ENCODE data around the gene KCNC1.

Gene KCNC1

GRCh38 chr11:17734418-17734911 lies at the start of gene KCNC1:
TSS of gene KCNC1 (plus strand) at chr11:17734781. CDS start at chr11:17736003, 1,222 bp downstream.
- DNase-seq: peak in 40 of 42 donors; percentile 36 to 80 (median 62)
- intact Hi-C loops (cut with DNase I): loop anchor here (5.0 to 10.0 kb wide), 2 partner anchors 130 to 243 kb away; no protein-coding TSS in a partner anchor

GRCh38 chr11:17686231-17686980 lies 48.2 kb upstream of the KCNC1 start:
- intact Hi-C loops (cut with DNase I): no loop called here
- peak in 1 of 42 donors; percentile 9 for DNase-seq

- intact Hi-C loops (cut with DNase I): no loop called here
- peak in 2 of 42 donors; percentile 1 to 34 for DNase-seq
Measured at GRCh38 chr11:17687946-17688670, 46.5 kb upstream of the KCNC1 start.

GRCh38 chr11:17691550-17691949 lies 43.0 kb upstream of the KCNC1 start:
- intact Hi-C loops (cut with DNase I): no loop called here
- no peak for DNase-seq

GRCh38 chr11:17691976-17692375 lies 42.6 kb upstream of the KCNC1 start:
- no peak for DNase-seq
- intact Hi-C loops (cut with DNase I): no loop called here

- no peak for DNase-seq
- intact Hi-C loops (cut with DNase I): no loop called here
Measured at GRCh38 chr11:17692931-17693330, 41.6 kb upstream of the KCNC1 start.

- DNase-seq: no peak
- intact Hi-C loops (cut with DNase I): no loop called here
Measured at GRCh38 chr11:17693531-17693930, 41.0 kb upstream of the KCNC1 start.

- intact Hi-C loops (cut with DNase I): no loop called here
- DNase-seq: no peak
Measured at GRCh38 chr11:17694494-17695110, 40.0 kb upstream of the KCNC1 start.

GRCh38 chr11:17695454-17696441 lies 38.8 kb upstream of the KCNC1 start:
- intact Hi-C loops (cut with DNase I): no loop called here
- DNase-seq: no peak

GRCh38 chr11:17696741-17697140 lies 37.8 kb upstream of the KCNC1 start:
- intact Hi-C loops (cut with DNase I): no loop called here

GRCh38 chr11:17697175-17697949 lies 37.2 kb upstream of the KCNC1 start:
- no peak for DNase-seq
- intact Hi-C loops (cut with DNase I): no loop called here

More at GRCh38 chr11:17696741-17697140, 37.8 kb upstream of the KCNC1 start:
- no peak for DNase-seq

GRCh38 chr11:17699147-17700114 lies 35.1 kb upstream of the KCNC1 start:
- intact Hi-C loops (cut with DNase I): no loop called here
- no peak for DNase-seq

- peak in 1 of 42 donors; percentile 20 for DNase-seq
- intact Hi-C loops (cut with DNase I): no loop called here
Measured at GRCh38 chr11:17700991-17701390, 33.6 kb upstream of the KCNC1 start.

- no peak for DNase-seq
- intact Hi-C loops (cut with DNase I): no loop called here
Measured at GRCh38 chr11:17702876-17703275, 31.7 kb upstream of the KCNC1 start.

- DNase-seq: no peak
- intact Hi-C loops (cut with DNase I): no loop called here
Measured at GRCh38 chr11:17703951-17704350, 30.6 kb upstream of the KCNC1 start.

- intact Hi-C loops (cut with DNase I): no loop called here
- DNase-seq: no peak
Measured at GRCh38 chr11:17707830-17708229, 26.8 kb upstream of the KCNC1 start.

GRCh38 chr11:17711836-17712235 lies 22.7 kb upstream of the KCNC1 start:
- intact Hi-C loops (cut with DNase I): no loop called here
- DNase-seq: no peak
